ENCODE measurements around the gene MAGEA9B. TPM values are rescaled to one million over a fixed set of nuclear protein-coding genes. Genes with fewer than 3 reads are reported as not detected.
"Not testable (repeated sequence)": the region's sequence is repeated elsewhere in the genome, so short reads cannot be mapped to it uniquely, and the experiment has no call there.

MAGEA9B gene
- total RNA-seq: not detected

GRCh38 chrX:149587359-149587758 lies at the start of gene MAGEA9B:
Gene MAGEA9B (minus strand): TSS chrX:149587459. CDS start chrX:149583179, 4,280 bp downstream.
- not testable (repeated sequence) for ATAC-seq; H3K4me3 Mint-ChIP-seq; H3K36me3 Mint-ChIP-seq; H3K4me1 Mint-ChIP-seq (ENCODE audit: low read depth in 2 of 2); H3K27ac Mint-ChIP-seq; H3K27me3 Mint-ChIP-seq; H3K9me3 Mint-ChIP-seq; DNase-seq (ENCODE audit: low spot score)

- no peaks in the 10 kb centered on the region for H3K9me3 Mint-ChIP-seq
- H3K27me3 Mint-ChIP-seq: peaks cover 0 to 14% of the 10 kb centered on the region in 2 donors
- H3K36me3 Mint-ChIP-seq: no peaks in the 10 kb centered on the region
- H3K27ac Mint-ChIP-seq: no peak overlapping the region
- peaks cover 20 to 23% of the 10 kb centered on the region in 2 donors for H3K4me1 Mint-ChIP-seq (ENCODE audit: low read depth in 2 of 2)
- no peak for ATAC-seq
- no peak for DNase-seq (ENCODE audit: low spot score)
- no peak overlapping the region for H3K4me3 Mint-ChIP-seq
Observed at GRCh38 chrX:149633511-149633910, 46.3 kb upstream of the MAGEA9B start.

GRCh38 chrX:149631234-149632165 lies 44.2 kb upstream of the MAGEA9B start, which contains the start of gene TMEM185A:
Gene TMEM185A (minus strand): TSS chrX:149631792. CDS start chrX:149631580, 212 bp downstream.
- Mint-ChIP-seq H3K4me1 (ENCODE audit: low read depth in 2 of 2) (peaks cover 30 to 31% of the 10 kb centered on the region in 2 donors), H3K27ac (peak within 1 kb of the TSS; percentile 60 to 79), H3K27me3 (peaks cover 0 to 15% of the 10 kb centered on the region in 2 donors), H3K4me3 (peak within 1 kb of the TSS; percentile 92), H3K36me3 (no peaks in the 10 kb centered on the region), H3K9me3 (no peaks in the 10 kb centered on the region)
- peak; percentile 91 for ATAC-seq
- DNase-seq (ENCODE audit: low spot score): peak; percentile 83

GRCh38 chrX:149630681-149631233 lies 43.5 kb upstream of the MAGEA9B start:
- ATAC-seq: no peak
- no peak for DNase-seq (ENCODE audit: low spot score)
- no peaks in the 10 kb centered on the region for H3K9me3 Mint-ChIP-seq
- H3K27ac Mint-ChIP-seq: peak overlapping the region; percentile 60 to 79
- H3K27me3 Mint-ChIP-seq: peaks cover 0 to 15% of the 10 kb centered on the region in 2 donors
- H3K4me1 Mint-ChIP-seq (ENCODE audit: low read depth in 2 of 2): peaks cover 30 to 31% of the 10 kb centered on the region in 2 donors
- peak overlapping the region; percentile 92 for H3K4me3 Mint-ChIP-seq
- no peaks in the 10 kb centered on the region for H3K36me3 Mint-ChIP-seq

- Mint-ChIP-seq H3K4me1 (ENCODE audit: low read depth in 2 of 2) (peaks cover 30 to 31% of the 10 kb centered on the region in 2 donors), H3K4me3 (peak overlapping the region; percentile 92), H3K36me3 (no peaks in the 10 kb centered on the region), H3K27ac (peak overlapping the region; percentile 60 to 79), H3K27me3 (peaks cover 0 to 11% of the 10 kb centered on the region in 2 donors), H3K9me3 (no peaks in the 10 kb centered on the region)
- ATAC-seq (no peak), DNase-seq (ENCODE audit: low spot score) (no peak)
Observed at GRCh38 chrX:149629730-149630387, 42.6 kb upstream of the MAGEA9B start.

GRCh38 chrX:149628768-149629167 lies 41.5 kb upstream of the MAGEA9B start:
- no peaks in the 10 kb centered on the region for H3K36me3 Mint-ChIP-seq
- peaks cover 0 to 7% of the 10 kb centered on the region in 2 donors for H3K27me3 Mint-ChIP-seq
- peaks cover 31 to 35% of the 10 kb centered on the region in 2 donors for H3K4me1 Mint-ChIP-seq (ENCODE audit: low read depth in 2 of 2)

GRCh38 chrX:149628280-149628679 lies 41.0 kb upstream of the MAGEA9B start:
- Mint-ChIP-seq H3K9me3 (no peaks in the 10 kb centered on the region), H3K27ac (no peak overlapping the region), H3K27me3 (peaks cover 0 to 7% of the 10 kb centered on the region in 2 donors), H3K36me3 (no peaks in the 10 kb centered on the region), H3K4me1 (ENCODE audit: low read depth in 2 of 2) (peaks cover 31 to 35% of the 10 kb centered on the region in 2 donors), H3K4me3 (no peak overlapping the region)
- ATAC-seq: no peak
- DNase-seq (ENCODE audit: low spot score): no peak

More at GRCh38 chrX:149628768-149629167, 41.5 kb upstream of the MAGEA9B start:
- Mint-ChIP-seq H3K4me3 (peak overlapping the region; percentile 40), H3K27ac (no peak overlapping the region), H3K9me3 (no peaks in the 10 kb centered on the region)
- DNase-seq (ENCODE audit: low spot score) (no peak), ATAC-seq (no peak)

- Mint-ChIP-seq H3K27me3 (peaks cover 0 to 11% of the 10 kb centered on the region in 2 donors), H3K4me1 (ENCODE audit: low read depth in 2 of 2) (peaks cover 31 to 37% of the 10 kb centered on the region in 2 donors)
- ATAC-seq; H3K36me3 Mint-ChIP-seq; H3K9me3 Mint-ChIP-seq; H3K27ac Mint-ChIP-seq; DNase-seq (ENCODE audit: low spot score); H3K4me3 Mint-ChIP-seq: not testable (repeated sequence)
Observed at GRCh38 chrX:149626829-149627228, 39.6 kb upstream of the MAGEA9B start.

- H3K27me3 Mint-ChIP-seq; H3K9me3 Mint-ChIP-seq; H3K27ac Mint-ChIP-seq; H3K36me3 Mint-ChIP-seq; DNase-seq (ENCODE audit: low spot score); ATAC-seq; H3K4me3 Mint-ChIP-seq: not testable (repeated sequence)
- peaks cover 6 to 10% of the 10 kb centered on the region in 2 donors for H3K4me1 Mint-ChIP-seq (ENCODE audit: low read depth in 2 of 2)
Observed at GRCh38 chrX:149619662-149620061, 32.4 kb upstream of the MAGEA9B start.

- H3K27ac Mint-ChIP-seq: no peak overlapping the region
- peaks cover 0 to 4% of the 10 kb centered on the region in 2 donors for H3K27me3 Mint-ChIP-seq
- H3K9me3 Mint-ChIP-seq: no peaks in the 10 kb centered on the region
- no peaks in the 10 kb centered on the region for H3K36me3 Mint-ChIP-seq
- ATAC-seq (no peak), DNase-seq (ENCODE audit: low spot score) (no peak)
- H3K4me1 Mint-ChIP-seq (ENCODE audit: low read depth in 2 of 2): peaks cover 2 to 16% of the 10 kb centered on the region in 2 donors
- H3K4me3 Mint-ChIP-seq: no peak overlapping the region
Observed at GRCh38 chrX:149618871-149619270, 31.6 kb upstream of the MAGEA9B start.

- Mint-ChIP-seq H3K27ac (no peak overlapping the region), H3K4me1 (ENCODE audit: low read depth in 2 of 2) (peaks cover 10 to 21% of the 10 kb centered on the region in 2 donors), H3K9me3 (no peaks in the 10 kb centered on the region), H3K27me3 (no peaks in the 10 kb centered on the region), H3K4me3 (no peak overlapping the region), H3K36me3 (peaks cover 1% of the 10 kb centered on the region)
- ATAC-seq: no peak
- no peak for DNase-seq (ENCODE audit: low spot score)
Observed at GRCh38 chrX:149611623-149612175, 24.4 kb upstream of the MAGEA9B start.

- DNase-seq (ENCODE audit: low spot score) (no peak), ATAC-seq (no peak)
- H3K4me1 Mint-ChIP-seq (ENCODE audit: low read depth in 2 of 2): peaks cover 16 to 17% of the 10 kb centered on the region in 2 donors
- H3K36me3 Mint-ChIP-seq: peaks cover 6% of the 10 kb centered on the region
- H3K27me3 Mint-ChIP-seq: peaks cover 0 to 3% of the 10 kb centered on the region in 2 donors
- no peak overlapping the region for H3K27ac Mint-ChIP-seq
- no peaks in the 10 kb centered on the region for H3K9me3 Mint-ChIP-seq
- H3K4me3 Mint-ChIP-seq: no peak overlapping the region
Observed at GRCh38 chrX:149610511-149610910, 23.3 kb upstream of the MAGEA9B start.

- Mint-ChIP-seq H3K4me3 (no peak overlapping the region), H3K36me3 (peaks cover 6% of the 10 kb centered on the region), H3K9me3 (no peaks in the 10 kb centered on the region), H3K4me1 (ENCODE audit: low read depth in 2 of 2) (peaks cover 4 to 11% of the 10 kb centered on the region in 2 donors), H3K27me3 (peaks cover 0 to 3% of the 10 kb centered on the region in 2 donors), H3K27ac (no peak overlapping the region)
- DNase-seq (ENCODE audit: low spot score) (no peak), ATAC-seq (no peak)
Observed at GRCh38 chrX:149607699-149608098, 20.4 kb upstream of the MAGEA9B start.

Measured in natural killer cell treated with Interleukin-12 subunit alpha and Interleukin-12 subunit beta and Interleukin-15 and Interleukin-18, amount 100 ng/mL, for 72 hours (primary cell).